ENCODE data around the gene C4orf33.
"Not testable (repeated sequence)": the region's sequence is repeated elsewhere in the genome, so short reads cannot be mapped to it uniquely, and the experiment has no call there.

C4orf33 gene

GRCh38 chr4:129113919-129114318 is 18.0 kb downstream of the C4orf33 start:
- no peak for DNase-seq (ENCODE audit: low spot score)
- in situ Hi-C loops (cut with MboI; ENCODE audit: low pct_unique_long_range_greater_than_20kb, low sequenced_read_pairs, unreplicated experiment) = no loop called here
- TF ChIP-seq CTCF (IDR thresholded peaks at IDR 0.05; ENCODE audit: extremely low read depth, insufficient read depth, missing control alignments) = no peak

- no peak for TF ChIP-seq CTCF (IDR thresholded peaks at IDR 0.05; ENCODE audit: extremely low read depth, insufficient read depth, missing control alignments)
These were observed 21.8 kb downstream of the C4orf33 start for GRCh38 chr4:129117705-129118104.

GRCh38 chr4:129126614-129127013 is 30.7 kb downstream of the C4orf33 start:
- in situ Hi-C loops (cut with MboI; ENCODE audit: low pct_unique_long_range_greater_than_20kb, low sequenced_read_pairs, unreplicated experiment); DNase-seq (ENCODE audit: low spot score): not testable (repeated sequence)

More at GRCh38 chr4:129117705-129118104, 21.8 kb downstream of the C4orf33 start:
- in situ Hi-C loops (cut with MboI; ENCODE audit: low pct_unique_long_range_greater_than_20kb, low sequenced_read_pairs, unreplicated experiment) = no loop called here
- DNase-seq (ENCODE audit: low spot score) = no peak

- in situ Hi-C loops (cut with MboI; ENCODE audit: low pct_unique_long_range_greater_than_20kb, low sequenced_read_pairs, unreplicated experiment) = no loop called here
- TF ChIP-seq CTCF (IDR thresholded peaks at IDR 0.05; ENCODE audit: extremely low read depth, insufficient read depth, missing control alignments) = no peak
- no peak for DNase-seq (ENCODE audit: low spot score)
These were observed 33.2 kb downstream of the C4orf33 start for GRCh38 chr4:129129143-129129542.

- no peak for TF ChIP-seq CTCF (IDR thresholded peaks at IDR 0.05; ENCODE audit: extremely low read depth, insufficient read depth, missing control alignments)
- in situ Hi-C loops (cut with MboI; ENCODE audit: low pct_unique_long_range_greater_than_20kb, low sequenced_read_pairs, unreplicated experiment) = no loop called here
- no peak for DNase-seq (ENCODE audit: low spot score)
These were observed 35.4 kb downstream of the C4orf33 start for GRCh38 chr4:129131343-129131742.

- TF ChIP-seq CTCF (IDR thresholded peaks at IDR 0.05; ENCODE audit: extremely low read depth, insufficient read depth, missing control alignments) = no peak
- DNase-seq (ENCODE audit: low spot score) = no peak
- in situ Hi-C loops (cut with MboI; ENCODE audit: low pct_unique_long_range_greater_than_20kb, low sequenced_read_pairs, unreplicated experiment) = no loop called here
These were observed 40.5 kb downstream of the C4orf33 start for GRCh38 chr4:129136433-129136832.

- TF ChIP-seq CTCF (IDR thresholded peaks at IDR 0.05; ENCODE audit: extremely low read depth, insufficient read depth, missing control alignments) = no peak
- DNase-seq (ENCODE audit: low spot score) = no peak
- in situ Hi-C loops (cut with MboI; ENCODE audit: low pct_unique_long_range_greater_than_20kb, low sequenced_read_pairs, unreplicated experiment) = no loop called here
These were observed 43.0 kb downstream of the C4orf33 start for GRCh38 chr4:129138810-129139496.
